ENCODE measurements around the gene CDH26.

Gene CDH26

DNA sequence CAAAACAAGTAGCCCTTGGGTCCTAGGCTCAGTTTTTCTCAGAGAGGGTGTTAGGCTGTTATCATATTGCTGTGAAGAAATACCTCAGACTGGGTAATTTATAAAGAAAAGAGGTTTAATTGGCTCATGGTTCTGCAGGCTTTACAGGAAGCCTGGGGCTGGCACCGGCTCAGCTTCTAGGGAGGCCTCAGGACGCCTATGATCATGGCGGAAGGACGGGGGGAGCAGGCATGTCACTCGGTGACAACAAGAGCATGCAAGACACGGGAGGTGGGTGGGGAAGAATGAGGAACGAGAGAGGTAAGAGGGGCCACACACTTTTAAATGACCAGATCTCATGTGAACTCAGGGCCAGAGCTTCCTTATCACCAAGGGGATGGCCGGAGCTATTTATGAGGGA is 26.9 kb downstream of the CDH26 start:
- DNase-seq (ENCODE audit: extremely low spot score), result no peak
- ChIA-PET POLR2A (no interaction called here), CTCF (no interaction called here)
- TF ChIP-seq, protein P1, sequence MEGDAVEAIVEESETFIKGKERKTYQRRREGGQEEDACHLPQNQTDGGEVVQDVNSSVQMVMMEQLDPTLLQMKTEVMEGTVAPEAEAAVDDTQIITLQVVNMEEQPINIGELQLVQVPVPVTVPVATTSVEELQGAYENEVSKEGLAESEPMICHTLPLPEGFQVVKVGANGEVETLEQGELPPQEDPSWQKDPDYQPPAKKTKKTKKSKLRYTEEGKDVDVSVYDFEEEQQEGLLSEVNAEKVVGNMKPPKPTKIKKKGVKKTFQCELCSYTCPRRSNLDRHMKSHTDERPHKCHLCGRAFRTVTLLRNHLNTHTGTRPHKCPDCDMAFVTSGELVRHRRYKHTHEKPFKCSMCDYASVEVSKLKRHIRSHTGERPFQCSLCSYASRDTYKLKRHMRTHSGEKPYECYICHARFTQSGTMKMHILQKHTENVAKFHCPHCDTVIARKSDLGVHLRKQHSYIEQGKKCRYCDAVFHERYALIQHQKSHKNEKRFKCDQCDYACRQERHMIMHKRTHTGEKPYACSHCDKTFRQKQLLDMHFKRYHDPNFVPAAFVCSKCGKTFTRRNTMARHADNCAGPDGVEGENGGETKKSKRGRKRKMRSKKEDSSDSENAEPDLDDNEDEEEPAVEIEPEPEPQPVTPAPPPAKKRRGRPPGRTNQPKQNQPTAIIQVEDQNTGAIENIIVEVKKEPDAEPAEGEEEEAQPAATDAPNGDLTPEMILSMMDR (IDR thresholded peaks at IDR 0.05; ENCODE audit: control extremely low read depth, extremely low read depth, low read depth, missing control alignments), result no peak

DNA sequence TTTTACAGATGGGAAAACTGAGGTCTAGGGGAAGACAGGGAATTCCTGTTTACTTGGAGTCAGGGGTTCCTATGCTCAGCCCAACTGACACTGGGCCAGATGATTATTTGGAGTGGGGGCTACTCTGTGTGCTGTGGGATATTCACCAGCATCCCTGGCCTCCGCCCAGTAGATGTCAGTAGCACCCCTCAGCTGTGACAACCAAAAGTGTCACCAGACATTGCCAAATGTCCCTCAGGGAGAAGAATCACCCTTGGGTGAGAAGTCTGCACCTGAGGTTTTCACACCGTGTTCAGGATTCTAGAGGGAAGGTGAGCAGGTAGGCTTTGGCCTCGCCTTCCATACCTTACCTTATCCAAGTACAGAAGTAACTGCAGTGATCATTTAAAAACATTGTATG is 27.6 kb downstream of the CDH26 start:
- POLR2A ChIA-PET, result no interaction called here
- no peak for DNase-seq (ENCODE audit: extremely low spot score)
- CTCF ChIA-PET, result no interaction called here
- TF ChIP-seq, protein P1 (IDR thresholded peaks at IDR 0.05; ENCODE audit: control extremely low read depth, extremely low read depth, low read depth, missing control alignments), result no peak

DNA sequence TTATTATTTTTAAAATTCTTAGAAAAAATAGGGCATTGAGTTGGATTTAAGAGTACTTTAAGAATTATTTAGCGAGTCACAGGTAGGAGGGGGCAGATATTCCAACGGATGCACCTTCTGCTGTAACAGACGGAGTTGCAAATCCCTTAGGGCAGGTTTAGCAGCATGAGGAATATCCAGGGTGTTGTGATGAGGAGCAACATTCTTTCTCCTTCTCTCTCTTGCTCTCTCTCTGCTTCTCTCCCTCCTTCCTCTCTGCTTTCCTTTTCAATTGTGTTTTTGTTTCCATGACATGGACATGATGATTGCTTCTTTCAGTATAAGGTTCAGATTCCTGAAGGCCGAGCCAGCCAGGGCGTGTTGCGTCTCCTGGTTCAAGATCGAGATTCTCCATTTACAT is 28.9 kb downstream of the CDH26 start:
- DNase-seq (ENCODE audit: extremely low spot score), result no peak
- CTCF ChIA-PET, result interaction anchor here (0.9 kb wide), 1 partner anchor 76 kb away, joined by 3 read pairs; no protein-coding TSS in a partner anchor
- POLR2A ChIA-PET, result no interaction called here
- TF ChIP-seq, protein P1 (IDR thresholded peaks at IDR 0.05; ENCODE audit: control extremely low read depth, extremely low read depth, low read depth, missing control alignments), result no peak

DNA sequence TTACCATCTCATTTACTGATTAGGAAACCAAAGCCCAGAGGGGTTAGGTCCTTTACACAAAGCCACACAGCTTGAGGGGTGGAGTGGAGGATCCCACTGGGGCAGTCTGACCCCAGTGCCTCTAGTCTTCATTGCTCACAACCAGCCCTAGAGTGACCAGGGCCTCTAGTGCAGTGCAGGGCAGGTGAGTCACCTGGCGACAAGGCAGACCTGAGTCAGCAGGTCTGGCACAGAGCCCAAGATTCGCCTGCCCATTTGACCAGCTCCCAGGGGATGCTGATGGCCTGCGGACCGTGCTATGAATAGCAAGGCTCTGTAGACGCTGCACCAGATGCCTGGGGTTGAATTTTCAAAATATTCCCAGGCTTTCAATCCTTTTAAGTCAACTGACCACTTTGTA is 29.9 kb downstream of the CDH26 start:
- no peak for DNase-seq (ENCODE audit: extremely low spot score)
- POLR2A ChIA-PET, result no interaction called here
- TF ChIP-seq, protein P1 (IDR thresholded peaks at IDR 0.05; ENCODE audit: control extremely low read depth, extremely low read depth, low read depth, missing control alignments), result no peak
- CTCF ChIA-PET, result interaction anchor here (0.9 kb wide), 1 partner anchor 17 kb away, joined by 3 read pairs; no protein-coding TSS in a partner anchor

DNA sequence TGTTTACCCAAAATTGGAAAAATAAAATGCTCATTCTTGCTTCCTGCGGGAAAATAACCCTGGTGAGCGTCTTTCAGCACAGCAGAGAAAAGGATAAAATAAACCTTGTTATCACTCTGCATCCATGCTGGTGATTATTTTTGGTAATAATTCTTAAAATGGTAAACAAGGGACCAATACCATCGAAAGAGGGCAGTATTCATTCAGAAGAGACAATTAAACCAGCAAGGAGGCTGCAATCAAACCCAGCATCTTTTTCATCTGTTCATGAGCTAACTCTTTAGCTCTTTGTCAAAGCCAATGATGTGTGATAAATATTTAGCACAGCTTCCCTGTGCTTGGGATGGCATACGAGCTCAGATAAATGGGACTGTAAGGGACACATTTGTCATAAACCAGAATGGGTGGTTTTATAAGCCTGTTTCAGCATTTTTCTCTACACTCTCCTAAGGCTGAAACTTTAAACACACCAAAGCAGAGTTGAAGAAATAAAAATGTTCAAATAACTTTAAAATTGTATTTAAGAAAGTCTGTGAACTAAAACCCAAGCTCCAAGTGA is 34.4 kb downstream of the CDH26 start:
- TF ChIP-seq, protein P1 (IDR thresholded peaks at IDR 0.05; ENCODE audit: control extremely low read depth, extremely low read depth, low read depth, missing control alignments), result no peak
- CTCF ChIA-PET, result no interaction called here
- no peak for DNase-seq (ENCODE audit: extremely low spot score)
- POLR2A ChIA-PET, result no interaction called here

DNA sequence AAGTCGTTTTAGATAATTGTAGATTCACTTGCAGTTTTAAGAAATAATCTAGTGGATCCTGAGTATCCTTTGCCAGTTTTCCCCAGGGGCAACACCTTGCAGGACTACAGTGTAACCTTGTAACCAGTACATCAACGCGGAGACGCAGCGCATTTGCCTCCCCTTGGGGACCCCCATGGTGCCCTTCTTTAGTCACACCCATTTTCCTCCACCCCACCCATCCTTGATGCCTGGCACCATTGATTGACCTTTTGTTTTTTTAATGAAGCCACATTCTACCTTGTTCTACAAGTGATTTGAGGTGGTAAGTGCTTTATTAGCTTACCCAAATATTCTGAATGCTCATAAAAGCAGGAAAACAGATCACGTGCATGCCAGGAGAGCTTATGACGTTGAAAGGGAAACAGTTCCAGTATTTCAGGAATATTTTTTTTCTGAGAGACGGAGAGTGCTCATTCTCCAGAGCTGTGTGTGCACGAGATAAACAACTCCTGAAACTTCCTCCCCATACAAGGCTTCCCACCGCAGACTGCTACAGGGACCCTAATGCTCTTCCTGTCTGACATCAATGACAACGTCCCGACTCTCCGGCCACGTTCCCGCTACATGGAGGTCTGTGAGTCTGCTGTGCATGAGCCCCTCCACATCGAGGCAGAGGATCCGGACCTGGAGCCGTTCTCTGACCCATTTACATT is 35.7 kb downstream of the CDH26 start:
- no peak for DNase-seq (ENCODE audit: extremely low spot score)
- CTCF ChIA-PET, result interaction anchor here (0.6 kb wide), 1 partner anchor 20 kb away, joined by 3 read pairs; no protein-coding TSS in a partner anchor
- POLR2A ChIA-PET, result no interaction called here
- TF ChIP-seq, protein P1 (IDR thresholded peaks at IDR 0.05; ENCODE audit: control extremely low read depth, extremely low read depth, low read depth, missing control alignments), result no peak
